Measurements from ENCODE around the gene BRME1. TPM values are rescaled to one million over a fixed set of nuclear protein-coding genes. Genes with fewer than 3 reads are reported as not detected.

Gene BRME1
- total and polyA plus RNA-seq, 2 of the 13 experiments (the other 11 are each of a cell fraction or from before 2014, with no cell fraction given), result 0.74 to 1.5 TPM

DNA sequence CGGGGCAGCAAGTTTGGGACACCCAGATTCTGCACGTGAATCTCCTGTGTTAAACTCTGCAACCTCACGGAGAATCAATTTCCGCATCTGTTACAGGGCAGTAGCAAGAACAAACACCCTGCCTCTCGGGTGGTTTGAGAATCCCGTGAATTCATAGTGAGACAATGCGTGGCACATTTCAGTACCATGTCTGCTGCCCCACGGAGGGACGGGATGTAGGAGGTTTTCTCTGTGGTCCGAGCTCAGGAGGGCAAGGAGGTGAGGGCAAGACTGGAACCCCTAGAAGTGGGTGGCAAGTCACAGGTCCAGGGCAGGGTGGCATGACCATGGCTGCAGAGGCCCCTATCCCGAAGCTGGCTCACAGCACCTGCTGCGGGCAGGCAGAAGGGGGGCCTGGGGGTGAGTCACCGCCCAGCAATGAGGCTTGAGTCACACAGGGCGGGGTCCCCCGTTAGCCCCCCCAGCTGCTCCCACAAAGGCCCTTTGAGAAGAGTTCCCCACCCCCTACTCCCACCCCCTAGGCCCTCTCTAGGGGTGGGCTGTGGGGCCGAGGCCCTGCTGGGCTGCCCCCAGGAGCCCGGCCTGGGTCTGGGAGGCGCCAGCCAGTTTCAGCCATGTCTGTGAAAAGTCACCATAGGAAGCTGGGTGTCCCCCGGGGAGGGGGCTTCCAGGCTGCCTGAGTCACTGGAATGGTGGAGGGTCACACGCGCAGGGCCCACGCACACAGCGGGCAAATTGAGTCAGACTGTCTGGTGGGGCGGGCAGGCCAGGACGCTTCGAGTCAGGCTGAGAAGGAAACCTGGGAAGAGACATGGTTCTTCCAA is 54.8 kb downstream of the BRME1 start (continued):
- TF ChIP-seq ATF7-NPFF (CRISPR knock-in tag; IDR thresholded peaks at IDR 0.05; ENCODE audit: low read depth) (no peak), MXD4 (CRISPR knock-in tag; IDR thresholded peaks at IDR 0.05) (no peak), GATAD1 (CRISPR knock-in tag; IDR thresholded peaks at IDR 0.05) (no peak; the same call in 1 of the 2 replicates), ZNF816 (CRISPR knock-in tag; IDR thresholded peaks at IDR 0.05; ENCODE audit: borderline replicate concordance) (no peak), ZNF33B (CRISPR knock-in tag; IDR thresholded peaks at IDR 0.05) (no peak), ZNF644 (CRISPR knock-in tag; IDR thresholded peaks at IDR 0.05; ENCODE audit: low read depth) (no peak), MTA1 (CRISPR knock-in tag; IDR thresholded peaks at IDR 0.05; ENCODE audit: borderline replicate concordance) (no peak), ZNF782 (CRISPR knock-in tag; IDR thresholded peaks at IDR 0.05; ENCODE audit: borderline replicate concordance) (0 out of 2 replicates have a peak, but pooled peaks have one; percentile 46), TBP (CRISPR knock-in tag; IDR thresholded peaks at IDR 0.05) (no peak), HNRNPK (IDR thresholded peaks at IDR 0.05; ENCODE audit: low read depth, low read length, poor library complexity, severe bottlenecking) (peak; percentile 77), REL (CRISPR knock-in tag; conservative IDR thresholded peaks at IDR 0.05) (no peak), MED8 (CRISPR knock-in tag; IDR thresholded peaks at IDR 0.05; ENCODE audit: insufficient replicate concordance) (no peak), MLXIP (CRISPR knock-in tag; IDR thresholded peaks at IDR 0.05; ENCODE audit: borderline replicate concordance) (no peak)
- TF ChIP-seq, protein P1, sequence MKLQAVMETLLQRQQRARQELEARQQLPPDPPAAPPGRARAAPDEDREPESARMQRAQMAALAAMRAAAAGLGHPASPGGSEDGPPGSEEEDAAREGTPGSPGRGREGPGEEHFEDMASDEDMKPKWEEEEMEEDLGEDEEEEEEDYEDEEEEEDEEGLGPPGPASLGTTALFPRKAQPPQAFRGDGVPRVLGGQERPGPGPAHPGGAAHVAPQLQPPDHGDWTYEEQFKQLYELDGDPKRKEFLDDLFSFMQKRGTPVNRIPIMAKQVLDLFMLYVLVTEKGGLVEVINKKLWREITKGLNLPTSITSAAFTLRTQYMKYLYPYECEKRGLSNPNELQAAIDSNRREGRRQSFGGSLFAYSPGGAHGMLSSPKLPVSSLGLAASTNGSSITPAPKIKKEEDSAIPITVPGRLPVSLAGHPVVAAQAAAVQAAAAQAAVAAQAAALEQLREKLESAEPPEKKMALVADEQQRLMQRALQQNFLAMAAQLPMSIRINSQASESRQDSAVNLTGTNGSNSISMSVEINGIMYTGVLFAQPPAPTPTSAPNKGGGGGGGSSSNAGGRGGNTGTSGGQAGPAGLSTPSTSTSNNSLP (IDR thresholded peaks at IDR 0.05; ENCODE audit: low read depth, low read length), result 0 out of 2 replicates have a peak, but pooled peaks have one; percentile 10
- TF ChIP-seq, protein P2, sequence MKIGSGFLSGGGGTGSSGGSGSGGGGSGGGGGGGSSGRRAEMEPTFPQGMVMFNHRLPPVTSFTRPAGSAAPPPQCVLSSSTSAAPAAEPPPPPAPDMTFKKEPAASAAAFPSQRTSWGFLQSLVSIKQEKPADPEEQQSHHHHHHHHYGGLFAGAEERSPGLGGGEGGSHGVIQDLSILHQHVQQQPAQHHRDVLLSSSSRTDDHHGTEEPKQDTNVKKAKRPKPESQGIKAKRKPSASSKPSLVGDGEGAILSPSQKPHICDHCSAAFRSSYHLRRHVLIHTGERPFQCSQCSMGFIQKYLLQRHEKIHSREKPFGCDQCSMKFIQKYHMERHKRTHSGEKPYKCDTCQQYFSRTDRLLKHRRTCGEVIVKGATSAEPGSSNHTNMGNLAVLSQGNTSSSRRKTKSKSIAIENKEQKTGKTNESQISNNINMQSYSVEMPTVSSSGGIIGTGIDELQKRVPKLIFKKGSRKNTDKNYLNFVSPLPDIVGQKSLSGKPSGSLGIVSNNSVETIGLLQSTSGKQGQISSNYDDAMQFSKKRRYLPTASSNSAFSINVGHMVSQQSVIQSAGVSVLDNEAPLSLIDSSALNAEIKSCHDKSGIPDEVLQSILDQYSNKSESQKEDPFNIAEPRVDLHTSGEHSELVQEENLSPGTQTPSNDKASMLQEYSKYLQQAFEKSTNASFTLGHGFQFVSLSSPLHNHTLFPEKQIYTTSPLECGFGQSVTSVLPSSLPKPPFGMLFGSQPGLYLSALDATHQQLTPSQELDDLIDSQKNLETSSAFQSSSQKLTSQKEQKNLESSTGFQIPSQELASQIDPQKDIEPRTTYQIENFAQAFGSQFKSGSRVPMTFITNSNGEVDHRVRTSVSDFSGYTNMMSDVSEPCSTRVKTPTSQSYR (CRISPR knock-in tag; IDR thresholded peaks at IDR 0.05; ENCODE audit: borderline replicate concordance), result peak; percentile 68; the same call in 1 of the 2 replicates
- TF ChIP-seq, protein P3, sequence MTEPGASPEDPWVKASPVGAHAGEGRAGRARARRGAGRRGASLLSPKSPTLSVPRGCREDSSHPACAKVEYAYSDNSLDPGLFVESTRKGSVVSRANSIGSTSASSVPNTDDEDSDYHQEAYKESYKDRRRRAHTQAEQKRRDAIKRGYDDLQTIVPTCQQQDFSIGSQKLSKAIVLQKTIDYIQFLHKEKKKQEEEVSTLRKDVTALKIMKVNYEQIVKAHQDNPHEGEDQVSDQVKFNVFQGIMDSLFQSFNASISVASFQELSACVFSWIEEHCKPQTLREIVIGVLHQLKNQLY (CRISPR knock-in tag; IDR thresholded peaks at IDR 0.05), result 0 out of 2 replicates have a peak, but pooled peaks have one; percentile 28
- TF ChIP-seq, protein P4, sequence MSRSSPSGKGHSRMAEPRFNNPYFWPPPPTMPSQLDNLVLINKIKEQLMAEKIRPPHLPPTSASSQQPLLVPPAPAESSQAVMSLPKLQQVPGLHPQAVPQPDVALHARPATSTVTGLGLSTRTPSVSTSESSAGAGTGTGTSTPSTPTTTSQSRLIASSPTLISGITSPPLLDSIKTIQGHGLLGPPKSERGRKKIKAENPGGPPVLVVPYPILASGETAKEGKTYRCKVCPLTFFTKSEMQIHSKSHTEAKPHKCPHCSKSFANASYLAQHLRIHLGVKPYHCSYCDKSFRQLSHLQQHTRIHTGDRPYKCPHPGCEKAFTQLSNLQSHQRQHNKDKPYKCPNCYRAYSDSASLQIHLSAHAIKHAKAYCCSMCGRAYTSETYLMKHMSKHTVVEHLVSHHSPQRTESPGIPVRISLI (CRISPR knock-in tag; IDR thresholded peaks at IDR 0.05; ENCODE audit: borderline replicate concordance), result no peak; the same call in 1 of the 2 replicates
- TF ChIP-seq, protein P5, sequence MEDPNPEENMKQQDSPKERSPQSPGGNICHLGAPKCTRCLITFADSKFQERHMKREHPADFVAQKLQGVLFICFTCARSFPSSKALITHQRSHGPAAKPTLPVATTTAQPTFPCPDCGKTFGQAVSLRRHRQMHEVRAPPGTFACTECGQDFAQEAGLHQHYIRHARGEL (CRISPR knock-in tag; IDR thresholded peaks at IDR 0.05), result no peak
